Parathyroid adenoma (tissue), 2 donors: ENCODE results near the gene LCN15.
"Not testable (repeated sequence)": the region's sequence is repeated elsewhere in the genome, so short reads cannot be mapped to it uniquely, and the experiment has no call there.

ENCODE experiments used
- H2AFZ ChIP-seq: fragments of 300-600 bp; sonication (generic); one replicate; pipeline ENCODE4 v1.7.0; 2017; ENCODE audit warnings: antibody characterized with exemption, mild to moderate bottlenecking
- H3K27ac ChIP-seq: fragments of 300-600 bp; sonication (generic); one replicate; pipeline ENCODE4 v1.7.0; 2017
- H3K27me3 ChIP-seq: fragments of 300-600 bp; sonication (generic); one replicate; pipeline ENCODE4 v1.7.0; 2017; ENCODE audit warnings: low read length; ENCODE audit not compliant: control insufficient read depth, insufficient read depth
- H3K36me3 ChIP-seq: fragments of 300-600 bp; sonication (generic); one replicate; pipeline ENCODE4 v1.7.0; 2017; ENCODE audit warnings: low read length; ENCODE audit not compliant: control insufficient read depth, insufficient read depth
- H3K4me1 ChIP-seq: fragments of 300-600 bp; sonication (generic); one replicate; pipeline ENCODE4 v1.7.0; 2017; ENCODE audit warnings: control low read depth
- H3K4me2 ChIP-seq: fragments of 300-600 bp; sonication (generic); one replicate; pipeline ENCODE4 v1.7.0; 2017; ENCODE audit warnings: low read length
- H3K4me3 ChIP-seq: fragments of 300-600 bp; sonication (generic); one replicate; pipeline ENCODE4 v1.7.0; 2017; ENCODE audit warnings: low read depth, low read length
- H3K79me2 ChIP-seq: fragments of 300-600 bp; sonication (generic); one replicate; pipeline ENCODE4 v1.7.0; 2017; ENCODE audit warnings: control low read depth
- H3K9ac ChIP-seq: fragments of 300-600 bp; sonication (generic); one replicate; pipeline ENCODE4 v1.7.0; 2017; ENCODE audit warnings: mild to moderate bottlenecking
- H3K9me3 ChIP-seq: fragments of 300-600 bp; sonication (generic); one replicate; pipeline ENCODE4 v1.7.0; 2017; ENCODE audit warnings: low read length; ENCODE audit not compliant: control insufficient read depth
- CTCF ChIP-seq: fragments of 300-600 bp; sonication (generic); IDR thresholded peaks from one replicate; pipeline ENCODE4 v1.7.0; 2017; ENCODE audit warnings: antibody characterized with exemption, mild to moderate bottlenecking
- donor health status: primary hyperparathyroidism.

The LCN15 gene

DNA sequence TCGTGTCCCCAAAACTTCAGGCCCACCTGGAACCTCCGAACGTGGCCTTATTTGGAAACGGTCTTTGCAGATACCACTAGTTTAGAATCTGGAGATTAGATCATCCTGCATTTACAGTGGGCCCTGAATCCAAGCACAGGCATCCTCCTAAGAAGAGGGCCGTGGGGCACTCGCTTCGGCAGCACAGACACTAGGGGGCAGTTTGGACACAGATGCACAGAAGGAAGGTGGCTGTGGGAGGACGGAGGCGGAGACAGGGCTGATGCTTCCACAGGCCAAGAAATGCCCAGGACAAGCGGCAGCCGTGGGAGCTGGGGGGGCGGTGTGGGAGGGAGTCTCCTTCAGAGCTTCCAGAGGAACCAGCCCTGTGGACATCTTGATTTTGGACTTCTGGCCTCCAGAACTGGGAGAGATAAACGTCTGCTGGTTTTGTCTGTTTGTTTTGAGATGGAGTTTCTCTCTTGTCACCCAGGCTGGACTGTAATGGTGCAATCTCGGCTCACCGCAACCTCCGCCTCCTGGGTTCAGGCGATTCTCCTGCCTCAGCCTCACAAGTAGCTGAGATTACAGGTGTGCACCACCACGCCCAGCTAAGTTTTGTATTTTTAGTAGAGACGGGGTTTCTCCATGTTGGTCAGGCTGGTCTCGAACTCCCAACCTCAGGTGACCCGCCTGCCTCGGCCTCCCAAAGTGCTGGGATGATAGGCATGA, 3.3 kb downstream of the LCN15 start:
- H3K27ac ChIP-seq, H3K9ac ChIP-seq, H3K4me1 ChIP-seq, H3K27me3 ChIP-seq, H2AFZ ChIP-seq, H3K79me2 ChIP-seq, H3K4me3 ChIP-seq, H3K36me3 ChIP-seq, H3K9me3 ChIP-seq: not testable (repeated sequence)
- peak; percentile 36 for TF ChIP-seq CTCF
- peak overlapping the region; percentile 22 for H3K4me2 ChIP-seq

DNA sequence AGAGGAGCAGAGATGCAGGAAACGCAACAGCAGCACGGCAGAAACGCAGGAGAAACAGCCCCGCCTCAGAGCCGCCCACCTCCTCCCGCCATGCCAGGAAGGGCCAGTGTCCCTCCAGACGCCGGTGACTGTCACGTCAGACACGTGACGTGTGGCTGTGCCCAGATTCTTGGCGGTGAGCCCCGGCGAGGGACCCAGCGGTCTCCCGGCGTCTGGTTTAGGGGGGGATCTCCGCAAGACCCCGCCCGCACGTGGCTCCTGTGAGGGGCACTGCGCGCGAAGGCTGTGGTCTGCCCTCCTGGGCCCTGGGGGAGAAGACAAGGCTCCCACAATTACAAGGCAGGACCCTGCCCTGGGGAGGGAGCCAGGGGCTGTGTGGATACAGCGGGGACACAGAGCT, 3.9 kb downstream of the LCN15 start:
- Histone ChIP-seq H3K27me3 (no peaks in the 10 kb centered on the region), H3K4me1 (no peaks in the 10 kb centered on the region), H3K4me2 (no peak overlapping the region), H3K27ac (no peak overlapping the region), H3K4me3 (no peak overlapping the region), H2AFZ (no peak overlapping the region), H3K79me2 (no peaks in the 10 kb centered on the region), H3K36me3 (no peaks in the 10 kb centered on the region), H3K9me3 (no peaks in the 10 kb centered on the region), H3K9ac (no peak overlapping the region)
- TF ChIP-seq CTCF, result no peak

DNA sequence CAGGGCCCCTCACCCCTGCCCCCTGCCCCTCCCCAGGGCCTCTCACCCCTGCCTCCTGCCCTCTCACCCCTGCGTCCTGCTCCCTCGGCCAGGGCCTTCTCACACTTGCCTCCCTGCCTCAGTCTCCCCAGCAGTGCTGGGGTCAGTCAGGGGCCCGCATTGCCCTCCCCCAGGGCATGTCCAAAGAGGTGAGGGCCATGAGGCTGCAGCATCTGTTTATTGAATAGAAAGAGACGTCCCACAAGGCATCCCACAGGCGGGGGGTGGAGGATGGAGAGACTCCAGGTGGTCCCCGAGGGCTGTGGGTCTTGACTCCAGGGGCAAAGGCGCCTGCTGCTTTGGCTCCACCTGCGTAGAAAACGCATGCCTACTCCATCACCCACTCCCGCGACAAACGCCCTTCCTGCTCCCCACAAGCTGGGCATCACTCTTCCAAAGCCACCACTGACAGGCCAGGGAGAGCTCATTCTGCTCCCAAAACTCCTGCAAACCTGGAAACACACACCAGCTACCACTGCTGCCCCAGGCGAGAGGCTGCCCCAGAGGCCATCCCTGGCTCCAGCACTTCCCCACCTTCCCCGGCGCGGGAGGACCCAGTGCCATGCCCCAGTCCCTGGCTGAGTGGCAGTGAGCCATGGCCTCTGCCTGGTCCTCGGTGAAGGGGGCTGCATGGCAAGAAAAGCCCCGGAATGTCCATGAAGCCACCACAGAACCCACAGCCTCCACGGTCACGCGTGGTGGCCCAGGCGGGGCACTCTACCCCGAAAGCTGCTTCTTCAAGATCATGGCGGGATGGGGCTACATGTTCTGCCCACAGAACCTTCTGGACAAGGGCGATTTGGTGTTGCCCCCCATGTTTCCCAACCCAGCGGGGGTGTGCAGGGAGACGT, 4.6 kb downstream of the LCN15 start:
- no peaks in the 10 kb centered on the region for H3K9me3 ChIP-seq
- no peaks in the 10 kb centered on the region for H3K27me3 ChIP-seq
- no peak overlapping the region for H3K4me2 ChIP-seq
- no peak overlapping the region for H3K27ac ChIP-seq
- no peaks in the 10 kb centered on the region for H3K79me2 ChIP-seq
- H3K4me3 ChIP-seq, result no peak overlapping the region
- H3K9ac ChIP-seq, result no peak overlapping the region
- no peak for TF ChIP-seq CTCF
- H3K4me1 ChIP-seq, result no peaks in the 10 kb centered on the region
- H2AFZ ChIP-seq, result no peak overlapping the region
- no peaks in the 10 kb centered on the region for H3K36me3 ChIP-seq

DNA sequence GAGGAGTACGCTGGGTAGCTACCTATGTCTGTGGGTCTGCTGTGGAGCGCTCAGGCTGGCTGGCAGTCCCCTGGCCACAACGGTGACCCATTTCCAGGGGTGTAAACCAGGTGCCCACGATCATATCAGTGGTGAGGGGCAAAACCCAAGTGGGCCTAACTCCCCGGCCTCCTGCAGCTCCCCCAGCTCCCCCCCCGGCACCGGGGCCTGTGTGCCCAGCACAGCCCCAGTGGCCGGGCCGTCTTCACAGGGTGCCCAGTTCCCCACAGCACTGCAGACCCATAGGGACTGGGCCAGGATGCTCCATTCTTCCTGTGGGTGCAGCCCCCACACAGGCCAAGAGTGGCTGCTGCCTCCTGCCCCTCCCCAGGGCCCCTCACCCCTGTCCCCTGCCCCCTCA, 5.3 kb downstream of the LCN15 start:
- H3K4me1 ChIP-seq, result no peaks in the 10 kb centered on the region
- no peaks in the 10 kb centered on the region for H3K79me2 ChIP-seq
- H3K4me3 ChIP-seq, result no peak overlapping the region
- TF ChIP-seq CTCF, result no peak
- no peaks in the 10 kb centered on the region for H3K9me3 ChIP-seq
- no peak overlapping the region for H3K9ac ChIP-seq
- H3K4me2 ChIP-seq, result no peak overlapping the region
- H3K27ac ChIP-seq, result no peak overlapping the region
- no peak overlapping the region for H2AFZ ChIP-seq
- no peaks in the 10 kb centered on the region for H3K36me3 ChIP-seq
- no peaks in the 10 kb centered on the region for H3K27me3 ChIP-seq
